VCaP (cell line): Measurements from ENCODE around the gene CLASP1.

Experiments
- H3K27ac ChIP-seq: fragments of 450-650 bp; 2 replicates; pipeline ENCODE4 v1.5.1; 2017
- CTCF ChIP-seq: fragments of 450-650 bp; conservative IDR thresholded peaks from 2 replicates; pipeline ENCODE4 v1.5.1; 2017; ENCODE audit warnings: mild to moderate bottlenecking, moderate library complexity

Gene CLASP1

GRCh38 chr2:121633463-121633862, 15.8 kb downstream of the CLASP1 start:
- H3K27ac ChIP-seq, result peak overlapping the region; percentile 80
- TF ChIP-seq CTCF, result no peak

DNA sequence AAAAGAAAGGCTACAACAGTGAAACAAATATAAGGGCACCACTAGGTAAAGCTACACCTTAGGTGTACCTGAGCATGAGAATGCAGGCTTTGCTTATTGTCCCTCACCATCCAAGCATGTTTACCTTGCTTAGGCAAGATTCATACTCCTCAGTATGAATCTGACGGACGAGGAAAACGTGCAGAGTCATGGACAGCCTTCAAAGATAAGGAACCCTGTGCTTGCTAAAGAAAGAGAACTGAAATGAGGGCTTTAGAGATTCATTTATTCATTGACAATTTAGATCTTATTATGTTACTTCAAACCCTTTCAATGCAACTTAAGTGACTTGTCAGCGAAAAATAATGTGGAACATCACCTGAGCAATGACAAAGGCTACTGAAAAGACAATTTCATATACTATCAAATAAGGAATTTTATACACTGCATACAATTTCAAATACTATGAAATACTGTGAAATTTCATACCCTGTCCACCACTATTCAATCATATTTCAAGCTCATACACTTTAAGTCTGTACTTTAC, 21.7 kb downstream of the CLASP1 start:
- TF ChIP-seq CTCF, result no peak
- H3K27ac ChIP-seq, result peak overlapping the region; percentile 75

GRCh38 chr2:121626777-121627524, 22.3 kb downstream of the CLASP1 start:
- peak overlapping the region; percentile 75 for H3K27ac ChIP-seq

GRCh38 chr2:121625953-121626352, 23.3 kb downstream of the CLASP1 start:
- no peak for TF ChIP-seq CTCF
- no peak overlapping the region; the same call in 1 of the 2 replicates for H3K27ac ChIP-seq

More at GRCh38 chr2:121626777-121627524, 22.3 kb downstream of the CLASP1 start:
- no peak for TF ChIP-seq CTCF

- no peak overlapping the region for H3K27ac ChIP-seq
- no peak for TF ChIP-seq CTCF
These were observed 32.1 kb downstream of the CLASP1 start for GRCh38 chr2:121617042-121617599.

DNA sequence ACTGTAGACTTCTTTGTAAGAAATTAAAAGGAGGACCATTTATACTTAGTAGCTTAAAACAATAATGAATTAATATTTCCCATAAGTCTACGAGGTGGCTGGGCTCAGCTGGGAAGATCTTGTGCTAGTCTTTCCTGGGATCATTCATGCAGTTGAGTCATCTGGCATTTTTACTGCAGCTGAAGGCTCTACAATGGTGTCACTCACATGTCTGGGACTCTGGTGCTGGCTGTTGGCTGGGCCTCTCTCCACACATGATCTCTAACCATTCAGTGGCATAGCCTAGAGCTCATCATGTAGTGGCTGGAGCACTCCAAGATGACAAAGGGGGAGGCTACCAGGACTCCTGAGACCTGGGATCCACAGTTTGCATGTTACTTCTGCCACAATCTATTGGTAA, 35.5 kb downstream of the CLASP1 start:
- no peak overlapping the region for H3K27ac ChIP-seq

More for the DNA sequence above, 35.5 kb downstream of the CLASP1 start:
- no peak for TF ChIP-seq CTCF
